HG03354 (cell line): ENCODE data around the gene DHRS12.

Experiments
- ATAC-seq: cut with Tn5 transposase; IDR thresholded peaks from one replicate; pipeline ENCODE4 v1.9.1; 2021; ENCODE audit warnings: mild to moderate bottlenecking; ENCODE audit not compliant: unreplicated experiment, poor library complexity, severe bottlenecking

Gene DHRS12

GRCh38 chr13:51785712-51786424 lies 18.1 kb downstream of the DHRS12 start:
- ATAC-seq = no peak

- no peak for ATAC-seq
Observed at GRCh38 chr13:51784097-51784496, 19.9 kb downstream of the DHRS12 start.

GRCh38 chr13:51783428-51784094 lies 20.4 kb downstream of the DHRS12 start:
- ATAC-seq = no peak

- ATAC-seq = no peak
Observed at GRCh38 chr13:51782026-51782710, 21.8 kb downstream of the DHRS12 start.

GRCh38 chr13:51781246-51782022 lies 22.5 kb downstream of the DHRS12 start:
- no peak for ATAC-seq

- no peak for ATAC-seq
Observed at GRCh38 chr13:51780099-51780498, 23.9 kb downstream of the DHRS12 start.

- ATAC-seq = no peak
Observed at GRCh38 chr13:51778392-51778791, 25.6 kb downstream of the DHRS12 start.

- ATAC-seq = no peak
Observed at GRCh38 chr13:51777921-51778320, 26.0 kb downstream of the DHRS12 start.

GRCh38 chr13:51776179-51776578 lies 27.8 kb downstream of the DHRS12 start:
- no peak for ATAC-seq

GRCh38 chr13:51773515-51773914 lies 30.4 kb downstream of the DHRS12 start:
- ATAC-seq = no peak

GRCh38 chr13:51772781-51773180 lies 31.2 kb downstream of the DHRS12 start:
- no peak for ATAC-seq

GRCh38 chr13:51772105-51772455 lies 31.9 kb downstream of the DHRS12 start:
- ATAC-seq = no peak

- no peak for ATAC-seq
Observed at GRCh38 chr13:51771418-51772104, 32.4 kb downstream of the DHRS12 start.

- ATAC-seq = no peak
Observed at GRCh38 chr13:51770681-51771417, 33.1 kb downstream of the DHRS12 start.

- ATAC-seq = no peak
Observed at GRCh38 chr13:51770160-51770559, 33.8 kb downstream of the DHRS12 start.

GRCh38 chr13:51769455-51770127 lies 34.4 kb downstream of the DHRS12 start:
- ATAC-seq = no peak

GRCh38 chr13:51768976-51769375 lies 35.0 kb downstream of the DHRS12 start:
- ATAC-seq = no peak

- ATAC-seq = no peak
Observed at GRCh38 chr13:51768378-51768921, 35.5 kb downstream of the DHRS12 start.
